SH-SY5Y (cell line): ENCODE measurements around the gene TYW1B.

Experiments
- GATA2 ChIP-seq: IDR thresholded peaks from 2 replicates; pipeline ENCODE4 v1.6.1; 2011; ENCODE audit warnings: mild to moderate bottlenecking, low read depth, low read length
- GATA3 ChIP-seq: IDR thresholded peaks from 2 replicates; pipeline ENCODE4 v1.6.1; 2011; ENCODE audit warnings: low read depth, mild to moderate bottlenecking, low read length, moderate library complexity

GRCh38 chr7:72603073-72603472, 224.9 kb downstream of the TYW1B start:
- TF ChIP-seq GATA2 (no peak), GATA3 (no peak)
